ENCODE results near the gene CYB5B.

The CYB5B gene

GRCh38 chr16:69443927-69444631 is 19.7 kb downstream of the CYB5B start:
- no peak for DNase-seq (ENCODE audit: extremely low read depth in 1 of 2, low read depth in 1 of 2)

- DNase-seq (ENCODE audit: extremely low read depth in 1 of 2, low read depth in 1 of 2) = no peak
Measured at GRCh38 chr16:69444873-69445517, 20.6 kb downstream of the CYB5B start.

- DNase-seq (ENCODE audit: extremely low read depth in 1 of 2, low read depth in 1 of 2) = no peak
Measured at GRCh38 chr16:69448470-69449193, 24.2 kb downstream of the CYB5B start.

- no peak for DNase-seq (ENCODE audit: extremely low read depth in 1 of 2, low read depth in 1 of 2)
Measured at GRCh38 chr16:69451166-69451565, 26.7 kb downstream of the CYB5B start.

- DNase-seq (ENCODE audit: extremely low read depth in 1 of 2, low read depth in 1 of 2) = no peak
Measured at GRCh38 chr16:69453936-69454335, 29.5 kb downstream of the CYB5B start.

GRCh38 chr16:69463876-69464275 is 39.5 kb downstream of the CYB5B start:
- no peak for DNase-seq (ENCODE audit: extremely low read depth in 1 of 2, low read depth in 1 of 2)

- no peak for DNase-seq (ENCODE audit: extremely low read depth in 1 of 2, low read depth in 1 of 2)
Measured at GRCh38 chr16:69465083-69465721, 40.8 kb downstream of the CYB5B start.

- no peak for DNase-seq (ENCODE audit: extremely low read depth in 1 of 2, low read depth in 1 of 2)
Measured at GRCh38 chr16:69465881-69466280, 41.5 kb downstream of the CYB5B start.

- DNase-seq (ENCODE audit: extremely low read depth in 1 of 2, low read depth in 1 of 2) = no peak
Measured at GRCh38 chr16:69466547-69466946, 42.1 kb downstream of the CYB5B start.

GRCh38 chr16:69467080-69467479 is 42.7 kb downstream of the CYB5B start:
- DNase-seq (ENCODE audit: extremely low read depth in 1 of 2, low read depth in 1 of 2) = no peak

- no peak for DNase-seq (ENCODE audit: extremely low read depth in 1 of 2, low read depth in 1 of 2)
Measured at GRCh38 chr16:69467531-69468204, 43.2 kb downstream of the CYB5B start.

- DNase-seq (ENCODE audit: extremely low read depth in 1 of 2, low read depth in 1 of 2) = no peak
Measured at GRCh38 chr16:69469807-69470561, 45.6 kb downstream of the CYB5B start.

- no peak for DNase-seq (ENCODE audit: extremely low read depth in 1 of 2, low read depth in 1 of 2)
Measured at GRCh38 chr16:69471121-69471520, 46.7 kb downstream of the CYB5B start.

GRCh38 chr16:69474408-69474807 is 50.0 kb downstream of the CYB5B start:
- no peak for DNase-seq (ENCODE audit: extremely low read depth in 1 of 2, low read depth in 1 of 2)

GRCh38 chr16:69476920-69477443 is 52.6 kb downstream of the CYB5B start:
- no peak for DNase-seq (ENCODE audit: extremely low read depth in 1 of 2, low read depth in 1 of 2)

- DNase-seq (ENCODE audit: extremely low read depth in 1 of 2, low read depth in 1 of 2) = no peak
Measured at GRCh38 chr16:69477546-69477945, 53.1 kb downstream of the CYB5B start.

GRCh38 chr16:69478685-69479084 is 54.3 kb downstream of the CYB5B start:
- no peak for DNase-seq (ENCODE audit: extremely low read depth in 1 of 2, low read depth in 1 of 2)

- no peak for DNase-seq (ENCODE audit: extremely low read depth in 1 of 2, low read depth in 1 of 2)
Measured at GRCh38 chr16:69479775-69480174, 55.4 kb downstream of the CYB5B start.

- no peak for DNase-seq (ENCODE audit: extremely low read depth in 1 of 2, low read depth in 1 of 2)
Measured at GRCh38 chr16:69481901-69482341, 57.5 kb downstream of the CYB5B start.

All from activated CD8-positive, alpha-beta memory T cell treated with anti-CD3 and anti-CD28 coated beads for 1 hour (primary cell).